ENCODE measurements around the gene CELA3A.

The CELA3A gene

DNA sequence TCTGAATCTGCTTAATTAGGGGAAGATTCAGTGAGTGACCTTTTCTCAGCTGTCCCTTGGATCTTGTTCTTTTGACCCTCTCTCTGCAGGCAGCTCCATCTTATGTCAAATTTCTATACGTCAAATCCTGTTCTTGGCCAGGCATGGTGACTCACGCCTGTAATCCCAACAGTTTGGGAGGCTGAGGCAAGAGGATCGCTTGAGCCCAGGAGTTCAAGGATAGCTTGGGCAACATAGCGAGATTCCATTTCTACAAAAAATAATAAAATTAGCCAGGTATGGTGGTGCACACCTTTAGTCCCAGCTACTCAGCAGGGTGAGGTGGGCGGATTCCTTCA is 38.8 kb downstream of the CELA3A start:
- Mint-ChIP-seq H3K36me3 (ENCODE audit: low read depth) (no peaks in the 10 kb centered on the region), H3K27ac (peak overlapping the region; percentile 26 to 87 (median 71)), H3K4me3 (no peak overlapping the region), H3K9me3 (peaks cover under 1% of the 10 kb centered on the region), H3K4me1 (peaks cover 42% of the 10 kb centered on the region), H3K27me3 (ENCODE audit: low read depth) (no peaks in the 10 kb centered on the region)
- TF ChIP-seq, protein P1, sequence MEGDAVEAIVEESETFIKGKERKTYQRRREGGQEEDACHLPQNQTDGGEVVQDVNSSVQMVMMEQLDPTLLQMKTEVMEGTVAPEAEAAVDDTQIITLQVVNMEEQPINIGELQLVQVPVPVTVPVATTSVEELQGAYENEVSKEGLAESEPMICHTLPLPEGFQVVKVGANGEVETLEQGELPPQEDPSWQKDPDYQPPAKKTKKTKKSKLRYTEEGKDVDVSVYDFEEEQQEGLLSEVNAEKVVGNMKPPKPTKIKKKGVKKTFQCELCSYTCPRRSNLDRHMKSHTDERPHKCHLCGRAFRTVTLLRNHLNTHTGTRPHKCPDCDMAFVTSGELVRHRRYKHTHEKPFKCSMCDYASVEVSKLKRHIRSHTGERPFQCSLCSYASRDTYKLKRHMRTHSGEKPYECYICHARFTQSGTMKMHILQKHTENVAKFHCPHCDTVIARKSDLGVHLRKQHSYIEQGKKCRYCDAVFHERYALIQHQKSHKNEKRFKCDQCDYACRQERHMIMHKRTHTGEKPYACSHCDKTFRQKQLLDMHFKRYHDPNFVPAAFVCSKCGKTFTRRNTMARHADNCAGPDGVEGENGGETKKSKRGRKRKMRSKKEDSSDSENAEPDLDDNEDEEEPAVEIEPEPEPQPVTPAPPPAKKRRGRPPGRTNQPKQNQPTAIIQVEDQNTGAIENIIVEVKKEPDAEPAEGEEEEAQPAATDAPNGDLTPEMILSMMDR (IDR thresholded peaks at IDR 0.05; ENCODE audit: unreplicated experiment in 3 of 3) = no peak

DNA sequence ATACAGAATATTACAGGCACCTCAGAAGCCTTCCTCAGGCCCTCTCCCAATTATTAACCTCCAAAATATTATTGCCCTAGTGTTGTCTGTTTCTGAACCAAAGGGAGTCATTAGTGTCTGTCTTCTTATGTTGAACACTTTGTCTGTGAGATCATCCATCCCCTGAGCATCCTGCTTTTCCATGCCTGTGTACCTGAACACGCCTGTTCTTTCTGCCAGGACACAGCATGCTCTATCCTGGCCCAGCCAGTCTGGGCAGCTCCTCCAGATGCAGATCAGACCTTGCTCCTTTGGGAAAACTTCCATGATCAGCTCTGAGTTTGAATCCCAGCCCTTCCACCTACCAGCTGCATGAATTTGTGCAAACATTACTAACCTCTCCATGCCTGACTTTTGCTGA is 40.0 kb downstream of the CELA3A start:
- TF ChIP-seq, protein P1 (IDR thresholded peaks at IDR 0.05; ENCODE audit: unreplicated experiment in 3 of 3) = no peak
- peaks cover 45% of the 10 kb centered on the region for H3K4me1 Mint-ChIP-seq
- H3K4me3 Mint-ChIP-seq = no peak overlapping the region
- peaks cover 3% of the 10 kb centered on the region for H3K9me3 Mint-ChIP-seq
- peak overlapping the region; percentile 29 to 57 (median 31) for H3K27ac Mint-ChIP-seq
- H3K27me3 Mint-ChIP-seq (ENCODE audit: low read depth) = no peaks in the 10 kb centered on the region
- no peaks in the 10 kb centered on the region for H3K36me3 Mint-ChIP-seq (ENCODE audit: low read depth)

DNA sequence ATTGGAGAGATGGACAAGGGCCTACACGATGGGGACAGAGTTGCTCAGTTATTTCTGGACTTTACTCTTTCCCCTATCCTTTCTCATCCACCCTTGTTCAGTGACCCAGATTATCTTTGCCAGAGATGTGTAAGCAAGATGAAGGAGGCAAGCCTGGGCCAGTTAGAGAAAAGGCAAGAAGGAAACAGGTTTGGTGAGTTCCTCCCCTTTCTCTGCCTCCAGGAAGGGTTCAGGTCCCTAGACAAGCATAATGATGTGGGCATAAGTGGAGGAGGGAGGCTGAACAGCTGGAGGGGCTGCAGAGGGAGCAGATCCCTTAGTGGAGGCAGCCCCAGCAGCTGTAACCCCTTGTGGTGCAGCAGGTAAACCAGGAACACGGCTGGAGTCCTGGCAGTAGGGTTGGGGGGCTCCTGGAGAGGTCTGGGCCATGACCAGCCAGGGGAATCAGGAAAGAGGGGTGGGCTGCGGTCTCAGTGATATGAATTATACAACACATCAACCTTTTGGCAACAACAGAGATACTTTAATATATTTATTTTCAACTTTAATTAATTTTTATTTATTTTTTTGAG is 41.8 kb downstream of the CELA3A start:
- Mint-ChIP-seq H3K4me3 (no peak overlapping the region), H3K9me3 (peaks cover 3% of the 10 kb centered on the region), H3K27me3 (ENCODE audit: low read depth) (no peaks in the 10 kb centered on the region), H3K27ac (peak overlapping the region; percentile 30 to 45 (median 39)), H3K36me3 (ENCODE audit: low read depth) (no peaks in the 10 kb centered on the region), H3K4me1 (peaks cover 37% of the 10 kb centered on the region)
- TF ChIP-seq, protein P1 (IDR thresholded peaks at IDR 0.05; ENCODE audit: unreplicated experiment in 3 of 3) = no peak

DNA sequence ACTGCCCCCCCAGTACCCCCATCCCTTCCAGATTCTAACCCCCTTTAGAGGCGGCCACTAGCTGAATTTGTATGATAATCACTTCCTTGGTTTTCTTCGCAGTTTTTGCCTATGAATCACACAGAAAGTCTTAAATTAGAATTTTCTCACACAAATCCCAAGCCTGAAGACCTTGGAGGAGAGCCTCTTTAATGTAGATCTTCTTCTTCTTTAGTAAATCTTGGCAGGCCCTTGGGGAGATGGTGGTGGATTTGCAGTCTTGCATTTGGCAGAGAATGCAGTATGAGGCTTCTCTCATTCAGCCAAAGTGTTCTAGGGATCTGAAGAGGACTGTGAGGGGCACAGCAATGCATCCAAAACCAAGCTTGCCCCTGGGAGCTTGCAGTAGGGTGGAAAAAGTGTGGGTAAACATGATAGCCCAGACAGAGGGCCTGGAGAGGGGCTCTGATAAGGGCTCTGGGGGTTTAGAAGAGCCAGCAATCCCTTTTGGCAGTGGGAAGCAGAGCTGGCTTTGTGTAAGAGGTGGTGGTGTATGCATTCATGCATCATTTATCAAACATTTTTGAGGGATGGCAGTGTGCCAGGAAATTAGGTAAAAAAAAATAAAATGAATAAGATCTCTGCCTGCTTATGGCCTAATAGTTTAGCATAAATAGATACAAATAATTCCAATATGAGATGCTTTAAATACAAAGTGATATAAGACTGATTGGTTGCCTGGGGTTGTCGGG is 43.4 kb downstream of the CELA3A start:
- Mint-ChIP-seq H3K9me3 (peaks cover 3% of the 10 kb centered on the region), H3K27ac (peak overlapping the region; percentile 1 to 86 (median 77)), H3K4me1 (peaks cover 33% of the 10 kb centered on the region), H3K4me3 (no peak overlapping the region), H3K36me3 (ENCODE audit: low read depth) (no peaks in the 10 kb centered on the region), H3K27me3 (ENCODE audit: low read depth) (no peaks in the 10 kb centered on the region)
- TF ChIP-seq, protein P1 (IDR thresholded peaks at IDR 0.05; ENCODE audit: unreplicated experiment in 3 of 3) = no peak

DNA sequence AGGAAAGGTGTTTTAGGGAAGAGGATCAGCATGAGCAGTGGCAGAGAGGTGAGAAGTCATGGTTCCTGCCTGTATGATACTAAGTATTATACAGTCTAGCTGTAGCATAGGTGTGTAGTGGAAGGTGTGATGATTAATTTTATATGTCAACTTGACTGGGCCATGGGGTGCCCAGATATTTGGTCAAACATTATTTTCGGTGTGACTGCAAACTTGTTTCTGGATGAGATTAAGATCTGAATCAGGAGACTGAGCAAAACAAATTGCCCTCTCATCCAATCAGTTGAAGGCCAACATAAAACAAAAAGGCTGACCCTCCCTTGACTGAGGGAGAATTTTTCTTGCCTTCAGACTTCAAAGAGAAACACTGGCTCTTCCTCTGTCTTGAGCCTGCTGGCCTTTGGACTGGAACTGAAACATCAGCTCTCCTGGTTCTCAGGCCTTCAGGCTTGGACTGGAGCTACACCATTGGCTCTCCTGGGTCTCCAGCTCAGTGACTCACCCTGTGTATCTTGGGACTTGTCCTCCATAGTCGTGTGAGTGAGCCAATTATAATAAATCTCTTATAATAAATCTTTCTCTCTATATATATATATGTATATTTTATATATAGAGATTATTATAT is 44.3 kb downstream of the CELA3A start:
- H3K27ac Mint-ChIP-seq = peak overlapping the region in 2 of 3 experiments; percentile 77 to 86
- TF ChIP-seq, protein P1 (IDR thresholded peaks at IDR 0.05; ENCODE audit: unreplicated experiment in 3 of 3) = no peak
- no peaks in the 10 kb centered on the region for H3K36me3 Mint-ChIP-seq (ENCODE audit: low read depth)
- H3K9me3 Mint-ChIP-seq = peaks cover 3% of the 10 kb centered on the region
- no peaks in the 10 kb centered on the region for H3K27me3 Mint-ChIP-seq (ENCODE audit: low read depth)
- H3K4me3 Mint-ChIP-seq = no peak overlapping the region
- peaks cover 29% of the 10 kb centered on the region for H3K4me1 Mint-ChIP-seq

Data from nephron (organoid).